Measurements from ENCODE around the gene GSS. TPM values are rescaled to one million over a fixed set of nuclear protein-coding genes. Genes with fewer than 3 reads are reported as not detected.

The GSS gene
- total and polyA plus RNA-seq, 2 donors from 2014 or later = 54.9 to 71.5 TPM

DNA sequence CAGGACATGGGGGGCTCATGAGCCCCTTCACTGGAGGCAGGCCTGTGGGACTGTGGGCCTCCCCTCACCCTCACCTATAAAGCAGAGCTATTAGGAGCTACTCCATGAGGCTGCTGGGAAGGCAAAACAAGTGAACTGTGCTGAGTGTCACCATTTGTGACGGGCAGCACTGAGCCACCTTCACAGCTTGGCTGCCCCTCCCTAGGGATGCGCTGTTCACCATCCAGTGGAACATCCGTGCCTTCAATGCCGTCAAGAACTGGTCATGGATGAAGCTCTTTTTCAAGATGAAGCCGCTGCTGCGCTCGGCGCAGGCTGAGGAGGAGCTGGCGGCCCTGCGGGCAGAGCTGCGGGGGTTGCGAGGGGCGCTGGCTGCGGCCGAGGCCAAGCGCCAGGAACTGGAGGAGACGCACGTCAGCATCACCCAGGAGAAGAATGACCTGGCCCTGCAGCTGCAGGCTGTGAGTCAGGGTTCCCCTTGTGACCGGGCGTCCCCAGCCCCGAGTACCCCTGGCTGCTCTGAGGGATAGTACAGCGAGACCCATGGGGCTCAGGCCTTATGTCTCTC, 38.4 kb upstream of the GSS start:
- TF ChIP-seq, protein P1, sequence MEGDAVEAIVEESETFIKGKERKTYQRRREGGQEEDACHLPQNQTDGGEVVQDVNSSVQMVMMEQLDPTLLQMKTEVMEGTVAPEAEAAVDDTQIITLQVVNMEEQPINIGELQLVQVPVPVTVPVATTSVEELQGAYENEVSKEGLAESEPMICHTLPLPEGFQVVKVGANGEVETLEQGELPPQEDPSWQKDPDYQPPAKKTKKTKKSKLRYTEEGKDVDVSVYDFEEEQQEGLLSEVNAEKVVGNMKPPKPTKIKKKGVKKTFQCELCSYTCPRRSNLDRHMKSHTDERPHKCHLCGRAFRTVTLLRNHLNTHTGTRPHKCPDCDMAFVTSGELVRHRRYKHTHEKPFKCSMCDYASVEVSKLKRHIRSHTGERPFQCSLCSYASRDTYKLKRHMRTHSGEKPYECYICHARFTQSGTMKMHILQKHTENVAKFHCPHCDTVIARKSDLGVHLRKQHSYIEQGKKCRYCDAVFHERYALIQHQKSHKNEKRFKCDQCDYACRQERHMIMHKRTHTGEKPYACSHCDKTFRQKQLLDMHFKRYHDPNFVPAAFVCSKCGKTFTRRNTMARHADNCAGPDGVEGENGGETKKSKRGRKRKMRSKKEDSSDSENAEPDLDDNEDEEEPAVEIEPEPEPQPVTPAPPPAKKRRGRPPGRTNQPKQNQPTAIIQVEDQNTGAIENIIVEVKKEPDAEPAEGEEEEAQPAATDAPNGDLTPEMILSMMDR (IDR thresholded peaks at IDR 0.05; ENCODE audit: borderline replicate concordance, extremely low read depth, insufficient read depth) = no peak
- Histone ChIP-seq H3K9ac (ENCODE audit: low read length in 3 of 3) (no peak overlapping the region), H3K27me3 (ENCODE audit: control insufficient read depth, insufficient read depth, low read length) (no peaks in the 10 kb centered on the region), H3K9me3 (ENCODE audit: control insufficient read depth in 2 of 3, insufficient read depth in 1 of 3, low read length in 3 of 3) (no peaks in the 10 kb centered on the region), H3K4me1 (ENCODE audit: control insufficient read depth in 2 of 3, insufficient read depth in 2 of 3, low read depth in 1 of 3, low read length in 3 of 3) (peaks cover 0 to 8% (median 0%) of the 10 kb centered on the region in 3 donors), H3K27ac (ENCODE audit: low read depth in 2 of 2, low read length in 2 of 2) (no peak overlapping the region), H3K36me3 (ENCODE audit: control insufficient read depth in 2 of 3, insufficient read depth in 3 of 3, low read length in 3 of 3) (peaks cover 0 to 20% (median 12%) of the 10 kb centered on the region in 3 donors), H3K4me3 (ENCODE audit: low read length in 3 of 3) (no peak overlapping the region)
- FAIRE-seq = no peak
- DNase-seq = no peak
- intact Hi-C loops (cut with DNase I) = no loop called here

DNA sequence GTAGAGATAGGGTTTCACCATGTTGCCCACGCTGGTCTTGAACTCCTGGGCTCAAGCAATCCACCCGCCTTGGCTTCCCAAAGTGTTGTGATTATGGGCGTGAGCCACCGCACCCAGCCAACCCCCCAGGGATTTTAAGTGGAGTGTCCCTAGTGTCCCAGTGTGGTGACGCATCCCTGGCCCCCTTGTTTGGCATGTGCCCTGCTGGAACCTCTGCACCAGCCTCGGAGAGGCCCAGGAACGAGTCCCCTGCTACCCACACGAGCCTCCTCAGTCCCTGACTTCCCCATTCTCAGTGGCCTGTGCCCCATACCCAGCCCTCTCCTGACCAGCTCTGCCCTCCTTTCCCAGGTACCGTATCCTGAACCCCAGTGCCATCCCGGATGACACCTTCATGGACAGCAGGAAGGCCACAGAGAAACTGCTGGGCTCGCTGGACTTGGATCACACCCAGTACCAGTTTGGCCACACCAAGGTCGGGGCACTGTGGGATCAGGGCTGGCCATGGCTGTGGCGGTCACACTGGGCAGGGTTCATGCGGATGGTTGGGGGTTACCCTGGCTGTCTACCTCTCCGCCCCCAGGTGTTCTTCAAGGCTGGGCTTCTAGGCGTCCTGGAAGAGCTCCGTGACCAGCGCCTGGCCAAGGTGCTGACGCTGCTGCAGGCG, 37.3 kb upstream of the GSS start:
- no peak overlapping the region for H3K9ac ChIP-seq (ENCODE audit: low read length in 3 of 3)
- H3K9me3 ChIP-seq (ENCODE audit: control insufficient read depth in 2 of 3, insufficient read depth in 1 of 3, low read length in 3 of 3) = no peaks in the 10 kb centered on the region
- DNase-seq (peak in 1 of 5 donors; percentile 58), FAIRE-seq (no peak)
- H3K4me3 ChIP-seq (ENCODE audit: low read length in 3 of 3) = no peak overlapping the region
- H3K27me3 ChIP-seq (ENCODE audit: control insufficient read depth, insufficient read depth, low read length) = no peaks in the 10 kb centered on the region
- TF ChIP-seq, protein P1 (IDR thresholded peaks at IDR 0.05; ENCODE audit: borderline replicate concordance, extremely low read depth, insufficient read depth) = no peak
- H3K4me1 ChIP-seq (ENCODE audit: control insufficient read depth in 2 of 3, insufficient read depth in 2 of 3, low read depth in 1 of 3, low read length in 3 of 3) = peaks cover 0 to 8% (median 2%) of the 10 kb centered on the region in 3 donors
- intact Hi-C loops (cut with DNase I) = no loop called here
- H3K36me3 ChIP-seq (ENCODE audit: control insufficient read depth in 2 of 3, insufficient read depth in 3 of 3, low read length in 3 of 3) = peaks cover 0 to 13% (median 12%) of the 10 kb centered on the region in 3 donors
- no peak overlapping the region for H3K27ac ChIP-seq (ENCODE audit: low read depth in 2 of 2, low read length in 2 of 2)

DNA sequence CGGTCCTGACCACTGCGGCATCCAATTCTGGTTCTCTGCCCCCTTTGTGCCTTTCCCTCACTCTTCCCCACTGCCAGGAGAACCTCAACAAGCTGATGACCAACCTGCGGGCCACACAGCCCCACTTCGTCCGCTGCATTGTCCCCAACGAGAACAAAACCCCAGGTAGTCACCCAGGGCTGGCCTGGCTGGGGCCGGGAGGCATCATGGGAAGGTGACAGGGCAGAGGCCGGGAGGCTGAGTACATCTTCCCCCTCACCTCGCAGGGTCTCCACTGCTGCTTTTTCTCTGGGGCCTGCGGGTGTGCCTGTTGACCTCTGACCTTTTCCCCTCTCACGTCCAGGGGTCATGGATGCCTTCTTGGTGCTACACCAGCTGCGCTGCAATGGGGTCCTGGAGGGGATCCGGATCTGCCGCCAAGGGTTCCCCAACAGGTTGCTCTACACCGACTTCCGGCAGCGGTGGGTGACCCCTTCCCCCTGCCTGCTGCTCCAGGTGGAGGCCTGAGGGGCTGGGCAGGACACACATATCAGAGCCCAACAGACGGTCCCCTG, 35.1 kb upstream of the GSS start:
- TF ChIP-seq, protein P1 (IDR thresholded peaks at IDR 0.05; ENCODE audit: borderline replicate concordance, extremely low read depth, insufficient read depth) = no peak
- H3K4me1 ChIP-seq (ENCODE audit: control insufficient read depth in 2 of 3, insufficient read depth in 2 of 3, low read depth in 1 of 3, low read length in 3 of 3) = peaks cover 0 to 8% (median 2%) of the 10 kb centered on the region in 3 donors
- peaks cover 0 to 8% (median 7%) of the 10 kb centered on the region in 3 donors for H3K36me3 ChIP-seq (ENCODE audit: control insufficient read depth in 2 of 3, insufficient read depth in 3 of 3, low read length in 3 of 3)
- intact Hi-C loops (cut with DNase I) = no loop called here
- DNase-seq (peak in 1 of 5 donors; percentile 57), FAIRE-seq (no peak)
- H3K4me3 ChIP-seq (ENCODE audit: low read length in 3 of 3) = no peak overlapping the region
- H3K9me3 ChIP-seq (ENCODE audit: control insufficient read depth in 2 of 3, insufficient read depth in 1 of 3, low read length in 3 of 3) = no peaks in the 10 kb centered on the region
- no peaks in the 10 kb centered on the region for H3K27me3 ChIP-seq (ENCODE audit: control insufficient read depth, insufficient read depth, low read length)
- no peak overlapping the region for H3K27ac ChIP-seq (ENCODE audit: low read depth in 2 of 2, low read length in 2 of 2)
- no peak overlapping the region for H3K9ac ChIP-seq (ENCODE audit: low read length in 3 of 3)
